HG03103 (cell line): Measurements from ENCODE around the gene LRSAM1.

Experiments
- ATAC-seq: cut with Tn5 transposase; IDR thresholded peaks from one replicate; pipeline ENCODE4 v1.9.1; 2021; ENCODE audit warnings: low read depth; ENCODE audit not compliant: unreplicated experiment

LRSAM1 gene

DNA sequence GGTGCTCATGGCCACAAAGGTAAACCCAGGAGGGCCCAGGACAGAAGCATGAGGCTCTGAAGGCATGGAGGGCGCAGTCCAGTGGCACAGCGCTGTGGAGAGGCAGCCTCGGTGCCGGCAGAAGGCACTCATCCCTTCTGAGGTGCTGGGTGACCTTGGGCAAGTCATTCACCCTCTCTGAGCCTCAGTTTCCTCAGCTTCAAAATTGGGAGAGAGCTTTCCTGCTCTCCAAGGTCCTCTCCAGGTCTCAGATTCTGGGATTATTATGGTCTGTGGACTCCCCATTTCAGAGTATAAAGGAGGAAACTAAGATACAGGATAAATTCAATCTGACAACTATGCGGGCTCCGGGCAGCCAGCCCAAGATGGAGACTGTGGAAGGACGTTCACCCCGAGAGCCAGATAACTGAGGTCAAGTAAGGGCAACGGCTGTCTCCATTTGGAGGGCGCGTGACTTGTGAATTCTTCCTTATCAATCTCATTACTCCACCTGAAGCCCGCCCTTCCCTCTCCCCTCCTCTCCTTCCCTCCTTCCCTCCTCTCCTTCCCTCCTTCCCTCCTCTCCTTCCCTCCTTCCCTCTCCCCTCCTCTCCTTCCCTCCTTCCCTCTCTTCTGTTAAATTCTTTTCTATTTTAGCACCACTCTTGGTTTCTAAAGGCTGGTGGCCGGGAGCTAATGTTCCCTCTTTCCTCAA lies 58.1 kb downstream of the LRSAM1 start:
- ATAC-seq = no peak

GRCh38 chr9:127509955-127510299 lies 58.6 kb downstream of the LRSAM1 start:
- no peak for ATAC-seq

GRCh38 chr9:127514468-127514867 lies 63.2 kb downstream of the LRSAM1 start:
- ATAC-seq = no peak

DNA sequence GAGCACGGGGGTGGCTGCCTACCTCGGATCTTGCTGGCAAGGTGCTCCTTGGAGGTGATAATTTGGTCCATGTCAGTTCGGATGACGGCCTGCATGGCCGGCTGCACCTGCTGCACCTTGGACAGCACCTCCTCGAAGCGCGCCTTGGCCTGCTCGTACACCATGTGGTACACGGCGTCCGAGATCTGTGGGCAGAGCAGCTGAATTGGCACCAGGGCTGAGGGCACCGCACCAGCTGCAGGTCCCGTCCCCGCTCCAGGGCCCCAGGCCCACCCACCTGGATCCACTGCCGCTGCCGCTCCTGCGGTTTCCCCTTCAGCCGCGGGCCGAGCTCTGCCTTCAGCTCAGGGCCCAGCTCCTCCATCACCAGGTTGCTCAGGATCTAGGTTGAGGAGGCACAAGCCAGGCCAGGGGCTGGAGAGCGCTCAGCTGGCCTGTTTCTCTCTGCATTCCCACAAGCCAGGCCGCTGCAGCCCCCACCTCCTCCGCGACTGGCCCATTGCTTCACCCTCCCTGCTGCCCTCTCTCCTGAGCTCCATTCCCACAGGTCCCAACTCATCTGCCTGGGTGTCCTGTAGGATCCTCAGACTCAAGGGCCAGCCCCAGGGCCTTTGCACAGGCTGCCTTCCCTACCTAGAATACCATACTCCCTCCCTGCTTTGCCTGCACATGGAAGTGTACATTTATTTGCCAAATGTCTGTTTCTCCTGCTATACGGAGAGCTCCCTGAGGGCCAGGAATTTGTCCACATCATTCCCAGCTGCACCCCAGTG lies 65.7 kb downstream of the LRSAM1 start:
- no peak for ATAC-seq

- no peak for ATAC-seq
These were observed 66.3 kb downstream of the LRSAM1 start for GRCh38 chr9:127517620-127518019.

- no peak for ATAC-seq
These were observed 67.0 kb downstream of the LRSAM1 start for GRCh38 chr9:127518091-127518856.

DNA sequence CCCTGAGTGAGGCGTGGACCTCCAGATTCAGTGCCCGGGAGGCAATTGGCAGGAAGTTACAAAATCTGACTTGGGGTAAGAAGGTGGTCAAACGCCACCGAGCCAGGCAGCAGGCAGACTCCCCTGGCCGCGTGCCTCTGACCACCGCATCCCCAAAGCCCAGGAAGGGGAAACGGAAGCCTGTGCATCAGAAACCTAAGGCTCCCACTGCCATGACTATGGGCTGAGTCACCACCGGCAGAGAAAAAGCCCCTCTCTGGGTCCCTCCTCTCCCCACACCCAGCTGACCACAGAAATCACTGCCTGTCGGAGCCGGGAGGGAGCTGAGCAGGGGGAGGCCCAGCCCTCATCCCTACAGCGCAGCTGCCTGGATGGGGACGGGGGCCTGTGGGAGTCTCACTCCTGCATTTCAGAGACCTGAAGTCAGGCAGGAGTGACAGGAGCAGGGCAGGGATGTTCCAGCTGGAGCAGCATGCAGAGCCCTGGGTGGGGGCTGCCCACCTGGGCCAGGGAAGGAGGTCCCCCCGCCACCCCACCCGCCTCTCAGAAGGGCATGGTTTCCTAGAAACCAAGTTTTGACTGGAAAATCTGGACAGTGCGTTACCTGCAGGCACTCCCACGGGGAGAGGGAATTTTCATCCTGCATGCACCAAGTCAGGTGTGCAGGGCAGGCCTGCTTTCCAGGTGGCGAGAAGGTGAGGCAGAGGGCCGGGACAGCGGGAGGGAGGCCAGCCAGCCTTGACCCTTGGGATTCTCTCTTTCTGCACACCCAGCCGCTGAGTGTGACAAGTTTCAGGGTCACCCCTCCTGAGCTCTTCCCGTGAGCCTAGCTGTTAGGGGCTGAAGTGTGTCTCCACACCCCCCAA lies 68.2 kb downstream of the LRSAM1 start:
- no peak for ATAC-seq

GRCh38 chr9:127520941-127521918 lies 69.9 kb downstream of the LRSAM1 start:
- no peak for ATAC-seq

- ATAC-seq = no peak
These were observed 70.6 kb downstream of the LRSAM1 start for GRCh38 chr9:127521919-127522304.

GRCh38 chr9:127522727-127523126 lies 71.4 kb downstream of the LRSAM1 start:
- no peak for ATAC-seq

GRCh38 chr9:127523312-127523851 lies 72.1 kb downstream of the LRSAM1 start:
- no peak for ATAC-seq

DNA sequence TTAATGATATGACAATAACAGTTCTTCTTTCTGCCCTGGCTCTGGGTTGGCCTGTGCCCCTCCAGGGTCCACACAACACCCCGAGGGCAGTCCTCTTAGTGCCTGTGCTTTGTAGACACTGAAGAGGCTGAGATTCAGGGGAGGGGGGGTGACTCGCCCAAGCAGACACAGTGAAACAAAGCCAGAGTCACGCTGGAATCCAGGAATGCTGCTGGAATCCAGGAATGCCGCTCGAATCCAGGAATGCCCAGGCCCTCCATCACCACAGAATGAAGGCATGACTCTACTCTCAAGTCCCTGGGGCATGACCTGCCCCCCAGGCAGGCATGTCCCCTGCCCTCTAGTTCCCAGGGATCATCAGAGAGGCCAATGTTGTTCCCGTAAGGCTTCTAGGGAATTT lies 73.1 kb downstream of the LRSAM1 start:
- ATAC-seq = no peak

DNA sequence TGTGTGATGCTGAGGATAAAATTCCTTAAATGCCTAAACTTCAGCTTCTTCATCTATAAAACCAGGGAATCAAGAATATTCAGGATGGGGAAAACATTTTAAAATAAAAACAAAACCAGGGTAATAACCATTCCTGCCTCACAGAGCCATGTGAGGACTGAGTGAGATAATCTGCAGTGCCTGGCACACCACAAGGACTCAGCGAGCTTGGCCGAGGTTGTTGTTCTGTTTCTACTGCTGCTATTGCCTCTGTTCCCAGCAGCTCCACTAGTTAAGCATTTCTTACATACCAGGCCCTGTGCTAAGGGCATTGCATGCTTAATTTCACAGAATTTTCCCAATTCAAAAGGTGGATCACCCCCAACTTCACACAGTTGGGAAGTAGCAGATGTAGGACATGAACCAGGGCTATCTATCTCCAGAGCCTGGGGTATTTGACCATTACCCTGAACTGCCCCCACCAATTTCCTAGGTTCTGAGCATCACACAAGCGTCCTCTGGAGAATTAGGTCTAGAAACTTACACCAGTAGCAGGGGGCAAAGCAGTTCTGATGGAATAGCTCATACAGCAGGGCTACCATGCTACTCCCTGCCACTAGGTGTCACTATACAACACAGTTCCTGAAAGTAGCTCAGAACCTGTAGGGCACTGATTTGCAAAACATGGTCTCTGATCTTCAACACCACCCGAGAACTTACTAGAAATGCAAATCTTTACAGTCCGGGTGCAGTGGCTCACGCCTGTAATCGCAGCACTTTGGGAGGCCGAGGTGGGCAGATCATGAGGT lies 74.3 kb downstream of the LRSAM1 start:
- ATAC-seq = no peak

DNA sequence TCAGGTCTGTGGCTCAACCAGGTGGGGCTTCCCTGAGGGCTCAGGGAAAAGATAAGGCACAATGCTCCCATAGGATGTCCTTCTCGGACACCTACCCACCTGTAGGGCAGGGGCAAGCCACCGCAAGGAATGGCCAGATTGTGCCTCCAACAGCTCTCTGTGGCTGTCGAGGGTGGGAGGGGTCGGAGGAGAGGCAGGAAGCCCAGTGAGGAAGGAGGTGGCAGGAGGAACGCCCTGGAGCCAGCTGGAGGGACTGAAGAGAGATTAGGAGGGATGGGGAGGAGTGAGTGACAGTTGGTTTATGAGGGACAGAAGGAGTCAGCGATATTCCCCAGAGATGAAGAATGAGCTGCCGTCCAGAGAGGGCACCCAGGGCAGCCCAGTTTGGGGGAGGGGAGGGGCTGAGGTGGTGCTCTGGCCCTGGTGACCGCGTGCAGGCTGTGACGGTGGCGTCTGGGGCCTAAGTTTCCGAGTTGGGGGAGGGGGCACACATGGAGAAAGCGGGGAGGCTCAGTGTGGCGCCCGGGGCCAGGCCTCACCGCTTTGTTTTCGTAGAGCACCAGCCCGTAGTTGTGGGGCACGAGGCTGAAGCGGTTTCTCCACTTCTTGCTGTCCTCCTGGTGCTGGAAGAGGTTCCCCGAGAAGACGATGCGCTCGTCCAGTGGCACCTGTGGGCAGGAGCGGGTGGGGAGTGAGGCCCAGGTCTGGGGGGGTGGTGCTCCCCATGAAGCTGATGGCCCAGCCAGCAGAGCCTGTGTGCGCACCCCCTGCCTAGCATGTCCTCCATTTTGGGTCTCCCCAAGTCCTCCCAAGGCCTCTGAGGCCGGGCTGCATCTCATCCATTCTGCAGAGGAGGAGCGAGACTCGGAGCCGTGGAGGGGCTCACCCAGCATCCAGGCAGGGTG lies 75.6 kb downstream of the LRSAM1 start:
- no peak for ATAC-seq

GRCh38 chr9:127527560-127528268 lies 76.4 kb downstream of the LRSAM1 start:
- no peak for ATAC-seq

DNA sequence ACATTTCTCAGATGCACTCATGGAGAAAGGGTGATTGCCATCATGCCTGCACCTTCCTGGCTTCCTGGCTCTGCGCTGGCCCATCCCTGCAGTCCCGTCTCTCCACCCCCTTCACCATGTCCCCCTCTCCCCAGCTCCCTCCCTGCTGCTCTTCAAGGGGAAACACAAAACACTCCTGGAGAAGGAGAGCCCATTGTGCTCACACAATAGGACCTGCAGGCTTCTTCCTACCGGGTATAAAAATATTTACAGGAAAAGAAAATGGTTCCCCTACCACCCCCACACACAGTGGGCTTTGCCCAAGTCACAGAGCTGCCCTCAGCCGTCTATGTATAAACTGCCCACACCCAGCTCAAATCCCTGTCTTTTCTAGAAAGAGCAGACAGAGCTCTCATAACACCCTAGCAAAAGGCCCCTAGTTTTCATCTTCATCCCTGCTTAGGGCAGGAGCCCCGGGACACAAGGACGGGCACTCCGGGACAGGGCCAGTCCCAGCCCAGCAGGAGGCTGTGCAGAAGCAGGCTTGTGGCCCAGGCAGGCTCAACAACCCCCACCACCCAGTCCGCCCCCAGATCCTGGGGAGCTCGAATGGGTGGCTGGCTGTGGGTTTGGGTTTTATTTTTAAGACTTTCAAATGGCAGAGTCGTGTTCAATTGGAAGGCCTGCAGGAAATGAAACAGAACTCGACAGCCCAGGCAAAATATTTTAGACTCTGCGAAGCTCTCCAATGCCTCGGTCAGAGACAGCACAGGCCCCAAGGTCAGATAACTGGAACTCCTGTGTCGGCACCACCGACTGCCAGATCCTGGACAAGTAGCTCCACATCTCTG lies 77.3 kb downstream of the LRSAM1 start:
- no peak for ATAC-seq
